AML-193 (cell line): Measurements from ENCODE around the gene C5orf58.

ENCODE experiments used
- DNase-seq, 2 experiments: peaks; one replicate each; lab custom pipeline; 2025; lab: John Stamatoyannopoulos, UW

Gene C5orf58

DNA sequence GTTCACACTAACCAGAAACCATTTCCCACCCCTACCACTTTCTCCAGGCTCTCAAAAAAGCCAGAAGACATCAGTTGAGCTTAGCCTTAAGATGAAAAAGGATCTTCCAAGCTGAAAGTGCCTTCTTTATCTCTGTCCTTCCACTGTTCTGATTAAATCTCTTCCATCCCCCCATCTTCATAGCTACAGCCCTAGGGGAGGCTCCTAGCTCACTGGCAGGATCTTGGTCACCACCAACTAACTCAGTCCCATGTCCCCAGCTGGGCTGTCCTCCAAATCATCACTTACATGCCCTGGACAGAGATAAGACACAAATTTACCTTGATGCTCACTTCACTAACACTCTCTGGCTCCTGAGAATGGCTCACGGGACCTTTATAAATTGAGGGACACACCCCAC, 50.5 kb downstream of the C5orf58 start:
- DNase-seq, result no peak

DNA sequence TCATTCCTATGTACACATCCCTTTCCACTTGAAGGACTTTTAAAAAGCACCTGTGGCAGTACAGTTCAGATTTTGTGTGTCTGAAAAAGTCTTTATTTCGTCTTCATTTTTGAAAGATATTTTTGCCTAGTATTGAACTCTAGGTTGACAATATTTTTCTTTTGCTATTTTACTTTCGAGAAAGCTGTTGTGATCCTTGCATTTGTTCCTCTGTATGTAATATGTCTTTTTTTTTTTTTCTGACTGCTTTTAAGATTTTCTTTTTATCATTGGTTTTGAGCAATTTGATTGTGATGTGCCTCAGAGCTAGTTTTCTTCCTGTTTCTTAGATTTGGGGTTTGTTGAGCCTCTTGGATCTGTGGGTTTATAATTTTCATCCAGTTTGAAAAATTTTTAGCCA, 51.4 kb downstream of the C5orf58 start:
- DNase-seq, result no peak

DNA sequence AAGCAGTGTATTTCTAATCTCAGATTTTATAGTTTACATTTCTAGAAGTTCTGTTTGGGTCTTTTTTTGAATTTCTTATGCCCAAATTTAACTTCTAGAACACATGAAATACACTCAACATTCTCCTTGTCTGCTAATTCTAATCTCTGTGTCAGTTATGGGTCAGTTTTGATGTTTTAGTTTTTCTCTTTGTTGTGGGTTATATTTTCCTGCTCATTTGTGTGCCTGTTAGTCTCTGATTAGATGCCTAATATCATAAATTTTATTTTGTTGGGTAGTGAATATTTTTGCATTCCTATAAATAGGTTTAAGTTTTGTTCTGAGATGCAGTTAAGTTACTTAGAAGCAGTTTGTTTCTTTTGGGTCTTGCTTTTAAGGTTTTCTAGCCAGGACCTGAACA, 52.4 kb downstream of the C5orf58 start:
- DNase-seq, result no peak

DNA sequence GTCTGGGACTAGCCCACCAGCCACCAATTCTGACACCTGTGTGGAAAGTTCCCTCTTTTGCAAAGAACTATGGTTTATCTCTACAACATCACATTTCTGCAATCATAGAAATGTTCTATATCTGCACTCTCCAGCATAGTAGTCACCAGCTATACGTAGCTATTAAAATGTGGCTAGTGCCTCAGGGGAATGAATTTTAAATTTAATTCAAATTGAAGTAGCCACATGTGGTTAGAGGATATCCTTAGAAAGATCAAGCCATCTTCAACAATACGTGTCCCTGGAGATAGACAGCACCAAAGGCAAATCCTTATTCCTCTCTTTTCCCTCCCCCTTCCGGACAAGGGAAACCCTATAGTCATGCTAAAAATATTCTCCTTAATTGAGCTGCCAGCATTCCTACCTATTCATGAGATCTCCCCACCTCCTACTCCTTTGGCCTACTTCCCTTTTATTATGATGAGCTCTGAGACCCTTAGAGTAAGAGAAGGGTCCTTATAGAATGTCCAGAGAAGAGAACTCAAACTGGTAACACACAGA, 53.7 kb downstream of the C5orf58 start:
- no peak for DNase-seq

DNA sequence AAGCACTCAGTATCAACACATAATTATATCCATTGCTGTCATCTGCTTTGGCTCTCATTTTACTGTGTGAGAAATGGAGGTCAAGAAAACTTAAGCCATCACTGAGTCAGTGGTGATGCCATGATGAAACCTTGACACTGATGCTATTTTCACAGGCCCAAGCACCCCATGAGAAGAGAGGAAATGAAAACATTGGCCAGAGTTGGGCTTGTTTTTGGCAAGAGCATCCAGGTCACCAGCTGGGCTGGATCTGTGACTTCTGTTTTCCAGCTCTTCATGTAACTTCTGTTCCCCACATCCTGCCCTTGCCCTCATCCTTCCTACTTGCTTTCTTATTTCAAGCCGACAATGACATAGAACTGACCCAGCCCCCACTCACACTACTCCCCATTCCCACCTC, 54.7 kb downstream of the C5orf58 start:
- DNase-seq, result peak; percentile 41 to 45

DNA sequence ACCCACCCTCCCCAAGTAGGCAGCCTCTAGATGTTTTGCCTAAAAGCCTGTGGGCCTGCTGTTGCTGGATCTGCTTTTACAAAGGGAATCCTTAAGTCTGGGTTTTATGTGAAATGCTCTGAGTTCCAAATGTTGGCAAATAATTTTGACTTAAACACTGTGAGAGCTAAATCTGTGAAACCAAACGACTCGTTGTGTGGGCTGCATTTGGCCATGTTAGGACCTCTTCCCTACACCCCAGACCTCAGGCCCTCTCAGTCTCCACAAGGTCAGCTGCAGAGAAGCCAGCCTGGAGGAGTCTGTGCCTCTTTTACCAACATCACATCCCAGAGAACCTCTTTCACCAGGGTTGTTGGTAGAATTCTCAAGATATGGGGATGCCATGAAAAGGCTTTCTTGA, 55.4 kb downstream of the C5orf58 start:
- DNase-seq, result no peak

DNA sequence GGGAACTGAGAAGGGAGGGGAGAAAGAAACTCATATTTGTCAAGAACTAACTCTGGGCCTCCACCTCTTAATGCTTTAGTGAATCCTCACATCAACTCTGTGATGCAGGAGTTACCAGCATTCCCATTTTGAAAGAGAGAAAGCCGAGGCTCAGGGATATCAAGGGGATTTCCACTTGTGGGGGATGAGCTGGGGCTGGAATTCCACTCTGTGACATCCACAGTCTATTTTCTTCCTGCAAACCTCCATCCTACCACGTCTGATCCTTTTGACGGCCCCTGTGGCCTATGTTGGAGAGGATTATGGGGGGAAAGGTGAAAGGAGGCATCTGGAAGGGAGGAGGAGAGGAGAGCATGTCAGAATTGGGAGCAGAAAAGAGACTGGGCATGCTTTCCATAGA, 55.8 kb downstream of the C5orf58 start:
- DNase-seq, result no peak

DNA sequence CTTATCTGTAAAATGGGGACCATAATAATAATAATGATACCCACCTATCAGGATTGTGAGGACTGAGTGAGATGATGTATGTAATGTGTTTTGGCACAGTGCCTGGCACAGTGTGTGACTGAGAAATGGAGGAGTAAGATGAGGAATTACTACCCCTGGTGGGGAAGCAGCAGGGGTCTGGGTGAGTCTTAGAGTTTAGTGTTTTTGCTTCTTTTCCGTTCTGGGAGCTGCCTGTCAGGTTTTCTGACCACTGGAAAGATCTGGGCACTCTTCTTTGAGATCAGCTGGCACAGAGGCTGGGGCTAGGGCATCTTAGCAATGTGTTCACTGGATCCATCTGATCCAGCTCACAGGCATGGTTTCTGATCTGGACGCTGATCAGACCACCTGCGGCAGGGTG, 56.3 kb downstream of the C5orf58 start:
- DNase-seq, result no peak

DNA sequence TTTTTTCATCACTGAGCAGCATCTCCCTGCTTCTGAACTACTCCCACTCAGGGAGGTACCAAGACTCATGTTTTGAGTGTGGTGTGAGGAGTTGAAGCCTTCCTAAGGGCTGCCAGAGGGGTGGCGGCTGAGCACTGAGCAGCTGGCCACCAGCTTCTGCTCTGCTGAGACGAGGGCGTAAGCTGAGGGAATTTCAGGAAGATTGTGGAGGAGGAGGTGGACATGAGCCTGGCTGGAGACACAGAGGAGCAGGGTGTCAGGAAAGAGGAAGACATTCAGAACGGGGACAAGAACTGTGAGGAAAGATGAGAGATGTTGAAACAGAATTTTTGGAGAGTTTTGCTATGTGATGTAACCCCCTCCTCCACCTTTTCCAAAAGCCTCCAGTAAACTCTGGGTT, 57.0 kb downstream of the C5orf58 start:
- DNase-seq, result peak; percentile 50 to 55

DNA sequence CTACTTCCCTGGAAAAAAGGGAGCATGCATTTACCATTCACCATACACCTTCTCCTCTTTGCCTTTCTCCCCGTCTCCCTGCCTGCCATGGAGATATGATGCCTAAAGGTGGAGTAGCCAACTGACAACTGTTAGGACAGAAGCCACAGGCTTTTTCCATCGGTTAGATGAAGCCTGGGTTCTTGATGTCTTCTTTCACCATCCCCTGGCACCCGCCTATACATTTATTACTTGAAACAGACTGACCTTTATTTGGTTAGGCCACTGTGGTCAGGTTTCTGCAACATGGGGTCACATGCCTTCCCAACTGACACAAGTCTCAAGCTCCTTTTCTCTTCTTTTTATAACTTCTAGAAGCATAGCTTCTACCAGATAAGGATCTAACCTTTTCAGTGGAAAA, 57.7 kb downstream of the C5orf58 start:
- DNase-seq, result peak; percentile 81 to 82

DNA sequence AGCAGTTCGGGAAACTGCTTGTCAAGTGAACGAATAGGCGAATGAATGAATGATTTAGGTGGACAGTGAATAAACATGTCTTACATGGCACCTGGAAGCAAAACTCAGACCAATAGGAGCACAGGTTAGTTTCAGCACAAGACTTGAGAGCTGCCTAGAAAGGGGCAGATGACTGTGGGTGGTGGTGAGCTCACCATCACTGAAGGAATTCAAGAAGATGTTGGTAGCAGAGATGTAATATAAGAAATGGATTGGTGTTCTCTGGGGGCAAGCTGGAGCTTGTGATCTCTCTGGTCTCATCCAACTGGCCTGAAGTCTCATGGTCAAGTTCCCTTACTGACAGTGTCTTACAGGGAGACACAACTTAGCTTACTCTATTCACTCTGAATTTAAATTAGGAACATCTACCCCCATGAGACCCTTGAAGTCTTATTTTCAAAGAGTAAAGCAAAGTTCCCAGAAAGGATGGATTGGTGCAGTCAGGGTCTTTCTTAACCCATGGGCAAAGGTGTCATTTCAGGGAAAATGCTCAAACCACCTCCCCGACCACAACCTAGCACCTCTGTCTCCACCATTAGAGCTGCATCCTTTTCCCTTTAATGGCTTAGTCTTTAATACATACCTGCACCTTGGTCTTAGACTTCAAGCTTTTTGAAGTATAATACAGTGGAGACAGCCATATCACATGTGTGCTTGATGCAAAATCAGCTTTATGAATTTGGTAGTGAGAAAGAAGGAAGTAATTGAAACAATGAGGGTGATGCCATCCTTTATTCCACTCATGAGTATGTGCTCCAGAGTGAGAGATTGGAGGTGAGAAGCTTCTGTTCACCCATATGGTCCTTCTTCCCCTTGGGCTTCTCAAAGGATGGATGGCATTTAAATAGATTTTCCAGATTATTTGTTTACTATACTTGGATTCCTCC, 59.7 kb downstream of the C5orf58 start:
- no peak for DNase-seq

DNA sequence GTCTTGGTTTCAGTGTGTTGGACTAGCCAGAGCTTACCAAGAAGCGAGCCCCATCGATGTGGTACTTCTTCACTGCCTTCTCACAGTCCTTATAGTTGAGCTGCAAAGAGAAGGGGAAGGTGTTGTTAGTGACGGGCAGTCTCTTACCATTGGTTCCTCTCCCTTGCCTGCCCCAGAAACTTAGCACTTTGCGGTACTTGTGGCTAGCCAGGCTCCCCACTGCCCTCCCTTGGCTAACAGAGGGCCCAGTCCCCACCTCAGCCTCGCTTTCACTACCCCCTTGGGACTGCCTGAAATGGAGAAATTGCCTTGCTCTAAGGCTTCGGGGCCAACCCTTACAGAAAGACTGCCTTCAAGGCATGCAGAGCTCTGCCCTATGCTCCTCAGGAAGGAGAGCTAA, 60.5 kb downstream of the C5orf58 start:
- peak; percentile 96 to 97 for DNase-seq

DNA sequence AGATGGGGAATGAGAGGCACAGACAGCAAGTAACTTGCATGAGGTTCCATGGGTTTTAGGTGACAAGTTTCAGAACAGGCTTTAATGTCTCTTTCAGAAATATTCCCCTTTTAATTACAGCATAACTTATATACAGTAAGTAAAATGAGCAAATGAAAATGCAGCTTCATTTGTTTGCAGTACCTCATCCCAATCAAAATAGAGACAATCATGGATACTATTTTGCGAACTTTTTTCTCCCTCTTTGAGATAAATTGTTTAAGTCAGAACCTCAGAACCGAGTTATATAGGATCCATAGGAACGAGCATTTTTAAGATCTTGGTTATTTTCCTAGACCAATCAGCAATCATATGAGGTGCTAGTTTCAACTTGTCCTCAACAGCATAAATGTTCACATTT, 61.3 kb downstream of the C5orf58 start:
- no peak for DNase-seq

DNA sequence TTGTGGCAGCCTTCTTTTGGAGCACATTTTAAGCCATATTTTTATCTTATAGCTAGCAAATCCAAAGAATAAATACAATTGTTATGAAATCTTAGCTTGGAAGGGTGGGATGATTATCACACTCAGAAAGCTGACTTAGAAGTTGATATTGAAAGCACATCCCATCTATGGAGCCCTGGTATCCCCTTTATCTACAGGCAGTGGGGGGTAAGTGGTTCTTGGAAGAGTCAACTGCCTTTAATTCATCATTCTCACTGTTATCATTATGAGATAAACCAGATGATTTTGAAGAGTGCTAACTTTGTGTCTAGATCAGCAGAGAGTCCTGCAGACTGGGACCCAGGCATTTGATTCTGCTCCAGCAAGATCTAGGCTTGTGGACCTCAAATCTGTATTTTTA, 61.8 kb downstream of the C5orf58 start:
- DNase-seq, result no peak
